Activated T-helper 2 cell treated with anti-CD3 and anti-CD28 coated beads, Interferon-gamma antibody, Interleukin-2, Interleukin-4, amounts not matched to agents 10 μg/mL and 5 μg/mL and 100 μg/mL, durations not matched to agents 14 hours and 24 hours and 36 hours (primary cell): ENCODE data around the gene AASDH. TPM values are rescaled to one million over a fixed set of nuclear protein-coding genes. Genes with fewer than 3 reads are reported as not detected.

Source experiments
- DNase-seq: peaks from one replicate; pipeline ENCODE4 v3.0.0; 2021; ENCODE audit warnings: low spot score
- H3K27ac Mint-ChIP-seq: one replicate; pipeline ENCODE4 v1.8.0; 2021; ENCODE audit warnings: mixed read lengths
- H3K27me3 Mint-ChIP-seq: one replicate; pipeline ENCODE4 v1.8.0; 2021; ENCODE audit warnings: low read depth, mixed read lengths
- H3K36me3 Mint-ChIP-seq: one replicate; pipeline ENCODE4 v1.8.0; 2021; ENCODE audit warnings: low read depth, mixed read lengths
- H3K4me1 Mint-ChIP-seq: one replicate; pipeline ENCODE4 v1.8.0; 2021; ENCODE audit warnings: low read depth, mixed read lengths
- H3K4me3 Mint-ChIP-seq: one replicate; pipeline ENCODE4 v1.8.0; 2021; ENCODE audit warnings: low read depth, mild to moderate bottlenecking, moderate library complexity, mixed read lengths
- H3K9me3 Mint-ChIP-seq: one replicate; pipeline ENCODE4 v1.8.0; 2021; ENCODE audit warnings: mixed read lengths
- intact Hi-C: fragments of 100-400 bp; cut with micrococcal nuclease; formaldehyde crosslinking; loops from one replicate; pipeline ENCODE4 v1.15.1; 2023
- total RNA-seq: library from RNA; stranded (reverse); gene quantifications from 2 replicates; pipeline ENCODE4 v1.2.3, GENCODE V29; 2022

Gene AASDH
- total RNA-seq, 1 donor from 2014 or later = 15.4 TPM

DNA sequence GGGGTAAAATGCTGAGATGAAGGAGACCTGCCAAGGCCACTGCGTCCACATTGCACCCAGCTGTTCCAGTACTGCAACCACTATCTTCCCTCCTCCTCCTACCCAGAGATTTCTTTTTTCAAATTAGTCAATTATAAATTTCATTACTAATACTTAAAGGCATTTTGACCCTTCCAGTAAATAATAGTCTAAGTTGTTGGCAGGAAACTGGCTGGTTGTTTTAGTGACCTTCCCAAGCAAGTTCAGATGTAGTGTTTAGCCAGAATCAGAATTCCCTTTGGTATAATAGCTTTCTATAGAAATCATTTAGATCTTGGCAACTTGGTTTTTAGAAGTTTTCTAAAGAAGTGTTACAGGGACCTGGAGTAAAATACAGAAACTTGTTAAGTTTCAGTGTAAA lies 66.0 kb downstream of the AASDH start:
- Mint-ChIP-seq H3K27me3 (peaks cover 3% of the 10 kb centered on the region), H3K27ac (no peak overlapping the region), H3K4me3 (no peak overlapping the region), H3K9me3 (no peaks in the 10 kb centered on the region), H3K36me3 (no peaks in the 10 kb centered on the region), H3K4me1 (no peaks in the 10 kb centered on the region)
- no peak for DNase-seq
- intact Hi-C loops = no loop called here

DNA sequence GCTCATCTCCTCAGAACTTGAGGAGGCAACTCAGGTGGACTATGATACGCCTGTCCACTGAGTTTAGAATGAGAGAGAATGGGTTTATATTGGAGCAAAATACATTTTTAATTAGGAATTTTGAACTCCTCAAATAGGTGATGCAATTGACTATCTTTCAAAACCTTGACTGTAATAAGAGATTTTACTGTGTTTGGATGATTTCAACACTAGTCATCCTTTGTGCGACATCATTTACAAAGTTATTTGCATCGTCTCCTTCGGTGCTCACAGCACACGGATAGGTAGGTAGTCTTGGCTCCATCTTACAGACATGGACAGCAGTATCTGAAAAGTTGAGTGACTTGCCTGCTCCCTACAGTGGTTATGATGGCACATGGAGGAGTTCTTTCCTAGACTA lies 67.0 kb downstream of the AASDH start:
- Mint-ChIP-seq H3K27me3 (peaks cover 3% of the 10 kb centered on the region), H3K4me1 (no peaks in the 10 kb centered on the region)
- intact Hi-C loops = no loop called here

DNA sequence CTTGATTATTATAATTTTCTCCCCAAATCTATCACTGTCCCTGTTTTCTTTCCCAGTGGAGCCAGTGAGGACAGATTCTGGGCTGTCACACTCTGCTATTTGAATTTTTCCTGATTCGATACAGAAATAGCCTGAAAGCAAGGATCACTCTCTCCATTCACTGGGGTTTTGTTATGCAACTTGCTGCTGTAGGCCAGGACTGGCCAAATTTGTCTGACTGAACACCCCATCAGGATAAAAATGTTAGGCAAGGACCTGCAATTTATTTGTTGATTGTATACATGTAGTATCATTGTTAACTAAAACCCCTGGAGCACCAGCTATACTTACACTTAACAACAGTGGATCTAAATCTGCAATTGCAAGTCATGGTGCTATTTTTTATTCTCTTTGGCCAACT lies 68.7 kb downstream of the AASDH start:
- H3K27ac Mint-ChIP-seq = no peak overlapping the region
- peaks cover 3% of the 10 kb centered on the region for H3K27me3 Mint-ChIP-seq
- H3K4me3 Mint-ChIP-seq = no peak overlapping the region
- H3K36me3 Mint-ChIP-seq = no peaks in the 10 kb centered on the region
- no peaks in the 10 kb centered on the region for H3K4me1 Mint-ChIP-seq
- H3K9me3 Mint-ChIP-seq = no peaks in the 10 kb centered on the region
- intact Hi-C loops = no loop called here
- DNase-seq = no peak

More for the DNA sequence above, 67.0 kb downstream of the AASDH start:
- Mint-ChIP-seq H3K9me3 (no peaks in the 10 kb centered on the region), H3K36me3 (no peaks in the 10 kb centered on the region), H3K27ac (no peak overlapping the region), H3K4me3 (no peak overlapping the region)
- DNase-seq = no peak

DNA sequence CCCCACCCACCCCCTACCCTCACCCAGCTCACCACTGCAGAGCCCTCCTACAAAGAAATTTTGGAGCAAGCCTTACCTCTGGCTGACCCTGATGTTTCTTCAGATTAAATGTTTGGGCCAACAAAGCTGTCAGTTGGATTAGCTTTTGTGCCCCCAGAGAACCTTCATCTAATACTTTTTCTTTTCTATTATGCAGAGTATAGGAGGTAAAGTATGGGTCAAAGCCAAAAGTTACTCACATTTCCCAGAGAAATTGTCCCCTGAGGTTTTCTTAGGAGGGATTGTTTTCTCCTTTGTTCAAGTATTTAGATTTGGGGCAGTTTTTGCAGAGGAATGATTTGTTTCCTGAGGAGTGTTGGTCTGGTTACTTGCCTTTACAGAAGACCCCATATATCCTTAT lies 69.5 kb downstream of the AASDH start:
- no peak overlapping the region for H3K4me3 Mint-ChIP-seq
- peaks cover 3% of the 10 kb centered on the region for H3K27me3 Mint-ChIP-seq
- intact Hi-C loops = no loop called here
- no peak for DNase-seq
- no peak overlapping the region for H3K27ac Mint-ChIP-seq
- H3K9me3 Mint-ChIP-seq = no peaks in the 10 kb centered on the region
- H3K4me1 Mint-ChIP-seq = no peaks in the 10 kb centered on the region
- H3K36me3 Mint-ChIP-seq = no peaks in the 10 kb centered on the region

DNA sequence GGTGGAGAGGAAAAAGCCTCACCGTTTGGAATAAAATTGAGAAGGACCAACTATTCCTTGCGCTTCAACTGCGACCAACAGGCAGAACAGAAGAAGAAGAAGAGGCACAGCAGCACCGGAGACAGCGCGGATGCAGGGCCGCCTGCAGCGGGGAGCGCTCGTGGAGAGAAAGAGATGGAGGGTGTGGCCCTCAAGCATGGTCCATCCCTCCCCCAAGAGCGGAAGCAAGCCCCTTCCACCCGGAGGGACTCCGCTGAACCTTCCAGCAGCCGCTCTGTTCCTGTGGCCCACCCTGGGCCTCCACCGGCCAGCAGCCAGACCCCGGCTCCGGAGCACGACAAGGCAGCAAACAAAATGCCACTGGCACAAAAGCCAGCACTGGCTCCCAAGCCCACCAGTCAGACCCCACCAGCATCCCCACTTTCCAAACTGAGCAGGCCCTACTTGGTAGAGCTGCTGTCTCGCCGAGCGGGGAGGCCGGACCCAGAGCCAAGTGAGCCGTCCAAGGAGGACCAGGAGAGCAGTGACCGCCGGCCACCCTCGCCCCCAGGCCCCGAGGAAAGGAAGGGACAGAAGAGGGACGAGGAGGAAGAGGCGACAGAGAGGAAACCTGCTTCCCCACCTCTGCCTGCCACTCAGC lies 71.2 kb downstream of the AASDH start:
- no peak overlapping the region for H3K4me3 Mint-ChIP-seq
- no peaks in the 10 kb centered on the region for H3K9me3 Mint-ChIP-seq
- no peak for DNase-seq
- intact Hi-C loops = no loop called here
- H3K36me3 Mint-ChIP-seq = no peaks in the 10 kb centered on the region
- H3K4me1 Mint-ChIP-seq = no peaks in the 10 kb centered on the region
- H3K27me3 Mint-ChIP-seq = peaks cover 2% of the 10 kb centered on the region
- H3K27ac Mint-ChIP-seq = no peak overlapping the region

DNA sequence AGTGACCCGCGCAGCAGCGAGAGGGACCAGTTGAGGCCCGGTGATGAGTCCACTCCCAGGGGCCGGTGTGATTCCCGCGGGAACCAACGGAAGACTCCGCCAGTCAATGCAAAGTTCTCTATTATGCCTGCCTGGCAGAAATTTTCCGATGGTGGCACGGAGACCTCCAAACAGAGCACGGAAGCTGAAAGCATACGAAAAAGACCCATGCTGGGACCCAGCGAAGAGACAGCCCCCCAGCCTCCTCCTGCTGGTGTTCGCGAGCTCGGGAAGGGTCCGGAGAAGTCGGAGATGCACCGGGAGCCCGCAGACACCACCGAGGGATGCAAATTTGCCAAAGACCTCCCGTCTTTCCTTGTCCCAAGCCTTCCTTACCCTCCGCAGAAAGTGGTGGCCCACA lies 71.7 kb downstream of the AASDH start:
- H3K27ac Mint-ChIP-seq = no peak overlapping the region
- H3K36me3 Mint-ChIP-seq = no peaks in the 10 kb centered on the region
- no peaks in the 10 kb centered on the region for H3K4me1 Mint-ChIP-seq
- no peaks in the 10 kb centered on the region for H3K9me3 Mint-ChIP-seq
- H3K4me3 Mint-ChIP-seq = no peak overlapping the region
- H3K27me3 Mint-ChIP-seq = peaks cover 2% of the 10 kb centered on the region
- DNase-seq = no peak
- intact Hi-C loops = no loop called here

DNA sequence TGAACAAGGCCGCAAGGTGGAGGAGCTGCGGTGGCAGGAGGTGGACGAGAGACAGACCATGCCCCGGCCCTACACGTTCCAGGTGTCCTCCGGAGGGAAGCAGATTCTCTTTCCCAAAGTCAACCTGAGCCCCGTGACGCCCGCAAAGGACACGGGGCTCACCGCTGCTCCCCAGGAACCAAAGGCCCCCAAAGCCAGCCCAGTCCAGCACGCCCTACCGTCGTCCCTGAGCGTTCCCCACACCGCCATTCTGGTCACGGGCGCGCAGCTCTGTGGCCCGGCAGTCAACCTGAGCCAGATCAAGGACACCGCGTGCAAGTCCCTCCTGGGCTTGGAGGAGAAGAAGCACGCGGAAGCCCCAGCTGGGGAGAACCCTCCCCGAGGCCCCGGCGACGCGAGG lies 72.2 kb downstream of the AASDH start:
- H3K4me1 Mint-ChIP-seq = no peaks in the 10 kb centered on the region
- H3K27me3 Mint-ChIP-seq = peaks cover 2% of the 10 kb centered on the region
- H3K9me3 Mint-ChIP-seq = no peaks in the 10 kb centered on the region
- H3K27ac Mint-ChIP-seq = no peak overlapping the region
- DNase-seq = no peak
- no peak overlapping the region for H3K4me3 Mint-ChIP-seq
- H3K36me3 Mint-ChIP-seq = no peaks in the 10 kb centered on the region
- intact Hi-C loops = no loop called here

DNA sequence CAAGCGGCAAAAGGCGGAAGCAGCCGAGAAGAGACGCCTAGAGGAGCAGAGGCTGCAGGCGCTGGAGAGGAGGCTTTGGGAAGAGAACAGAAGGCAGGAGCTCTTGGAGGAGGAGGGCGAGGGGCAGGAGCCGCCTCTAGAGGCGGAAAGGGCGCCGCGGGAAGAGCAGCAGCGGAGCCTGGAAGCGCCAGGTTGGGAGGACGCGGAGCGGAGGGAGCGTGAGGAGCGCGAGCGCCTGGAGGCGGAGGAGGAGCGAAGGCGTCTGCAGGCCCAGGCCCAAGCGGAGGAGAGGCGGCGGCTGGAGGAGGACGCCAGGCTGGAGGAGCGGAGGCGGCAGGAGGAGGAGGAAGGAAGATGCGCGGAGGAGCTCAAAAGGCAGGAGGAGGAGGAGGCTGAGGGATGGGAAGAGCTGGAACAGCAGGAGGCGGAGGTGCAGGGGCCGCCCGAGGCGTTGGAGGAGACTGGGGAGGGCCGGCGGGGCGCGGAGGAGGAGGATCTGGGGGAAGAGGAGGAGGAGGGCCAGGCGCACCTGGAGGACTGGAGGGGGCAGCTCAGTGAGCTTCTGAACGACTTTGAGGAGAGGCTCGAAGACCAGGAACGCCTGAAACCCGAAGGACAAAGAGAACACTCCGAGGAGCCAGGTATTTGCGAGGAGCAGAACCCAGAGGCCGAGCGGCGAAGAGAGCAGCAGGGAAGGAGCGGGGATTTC lies 72.9 kb downstream of the AASDH start:
- no peak overlapping the region for H3K4me3 Mint-ChIP-seq
- no peaks in the 10 kb centered on the region for H3K9me3 Mint-ChIP-seq
- H3K36me3 Mint-ChIP-seq = no peaks in the 10 kb centered on the region
- intact Hi-C loops = no loop called here
- no peak overlapping the region for H3K27ac Mint-ChIP-seq
- H3K27me3 Mint-ChIP-seq = no peaks in the 10 kb centered on the region
- H3K4me1 Mint-ChIP-seq = no peaks in the 10 kb centered on the region
- no peak for DNase-seq

DNA sequence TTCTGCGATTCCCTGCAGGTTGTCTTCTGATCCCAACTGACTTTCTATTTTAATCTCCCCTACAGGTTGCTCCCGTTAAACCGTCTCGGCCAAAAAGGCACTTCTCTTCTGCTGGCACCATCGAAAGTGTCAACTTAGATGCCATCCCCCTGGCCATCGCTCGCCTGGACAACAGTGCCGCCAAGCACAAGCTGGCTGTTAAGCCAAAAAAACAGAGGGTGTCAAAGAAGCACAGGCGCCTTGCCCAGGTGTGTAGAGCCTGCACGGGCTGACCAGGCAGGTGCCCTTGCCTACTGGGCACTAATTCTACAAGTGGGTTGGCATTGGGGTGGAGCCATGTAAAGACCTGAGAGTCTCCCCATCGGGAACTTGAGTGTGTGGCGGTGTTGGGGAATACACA lies 74.2 kb downstream of the AASDH start:
- no peak overlapping the region for H3K4me3 Mint-ChIP-seq
- H3K9me3 Mint-ChIP-seq = no peaks in the 10 kb centered on the region
- intact Hi-C loops = no loop called here
- no peaks in the 10 kb centered on the region for H3K4me1 Mint-ChIP-seq
- DNase-seq = no peak
- no peak overlapping the region for H3K27ac Mint-ChIP-seq
- H3K27me3 Mint-ChIP-seq = no peaks in the 10 kb centered on the region
- H3K36me3 Mint-ChIP-seq = no peaks in the 10 kb centered on the region

DNA sequence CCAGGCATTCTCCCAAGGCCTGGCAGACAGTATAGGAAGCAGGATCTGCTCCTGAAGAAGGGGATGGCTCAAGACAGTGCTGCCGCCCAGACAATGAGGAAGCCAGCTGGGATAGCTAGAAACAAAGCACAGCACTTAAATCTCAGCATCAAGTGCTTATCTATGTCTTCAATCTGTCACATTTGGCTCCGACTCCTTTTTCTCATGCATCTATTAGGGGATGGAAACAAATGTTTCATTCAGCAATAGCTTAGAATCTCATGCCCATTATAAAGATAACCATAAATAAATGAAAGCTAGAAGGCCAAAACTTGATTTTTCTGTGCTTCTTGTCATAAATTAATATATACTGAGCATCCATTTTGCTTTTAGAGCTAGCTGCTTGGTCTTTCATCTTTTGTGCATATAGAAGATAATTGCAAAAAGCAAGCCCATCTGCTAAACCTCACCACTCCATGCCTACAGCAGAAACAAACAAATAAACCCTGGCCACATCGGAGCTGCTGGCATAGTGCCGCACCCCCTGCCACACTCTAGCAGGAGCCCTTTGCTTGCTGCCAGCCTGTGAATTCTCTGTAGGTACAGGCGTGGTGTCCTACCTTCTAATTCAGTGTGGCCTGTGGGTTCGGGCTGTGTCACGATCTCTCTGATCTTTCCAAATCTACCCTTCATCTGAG lies 75.9 kb downstream of the AASDH start:
- Mint-ChIP-seq H3K9me3 (no peaks in the 10 kb centered on the region), H3K4me1 (no peaks in the 10 kb centered on the region), H3K4me3 (no peak overlapping the region), H3K36me3 (no peaks in the 10 kb centered on the region), H3K27ac (no peak overlapping the region), H3K27me3 (no peaks in the 10 kb centered on the region)
- DNase-seq = no peak
- intact Hi-C loops = no loop called here

DNA sequence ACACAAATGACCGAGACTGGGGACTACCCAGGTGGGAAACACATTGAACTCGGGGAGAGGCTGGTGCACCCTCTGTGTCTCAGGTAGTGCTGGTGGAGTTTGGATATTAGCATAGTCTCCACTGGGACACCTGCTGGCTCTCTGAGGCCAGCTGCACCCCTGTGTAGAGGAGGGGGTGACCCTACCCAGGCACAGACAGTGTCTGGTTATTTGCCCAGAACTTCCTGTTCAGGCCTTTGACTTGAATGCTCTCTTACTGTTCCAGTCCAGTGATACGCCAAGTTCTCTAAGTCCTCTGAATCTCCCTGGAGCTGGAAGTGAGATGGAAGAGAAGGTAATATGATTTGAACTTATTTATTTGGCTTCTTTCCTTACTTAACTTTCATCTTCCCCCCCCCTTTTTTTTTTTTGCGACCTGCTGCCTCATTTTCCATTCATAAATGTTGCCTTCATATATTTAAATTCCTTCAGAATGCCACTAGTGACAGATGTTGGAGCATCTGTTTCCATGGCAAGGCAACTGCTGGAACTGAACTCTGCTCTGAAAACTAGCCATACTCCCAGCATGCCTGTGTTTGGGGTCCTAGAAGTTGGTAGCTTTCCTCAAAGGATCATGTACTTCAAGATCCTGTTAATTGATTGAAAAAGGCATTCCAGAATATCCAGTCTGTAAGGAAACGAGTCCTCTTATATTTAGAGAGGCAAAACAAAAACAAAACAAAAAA lies 76.7 kb downstream of the AASDH start:
- no peaks in the 10 kb centered on the region for H3K27me3 Mint-ChIP-seq
- H3K36me3 Mint-ChIP-seq = no peaks in the 10 kb centered on the region
- no peaks in the 10 kb centered on the region for H3K9me3 Mint-ChIP-seq
- intact Hi-C loops = no loop called here
- DNase-seq = no peak
- no peak overlapping the region for H3K27ac Mint-ChIP-seq
- H3K4me3 Mint-ChIP-seq = no peak overlapping the region
- no peaks in the 10 kb centered on the region for H3K4me1 Mint-ChIP-seq

DNA sequence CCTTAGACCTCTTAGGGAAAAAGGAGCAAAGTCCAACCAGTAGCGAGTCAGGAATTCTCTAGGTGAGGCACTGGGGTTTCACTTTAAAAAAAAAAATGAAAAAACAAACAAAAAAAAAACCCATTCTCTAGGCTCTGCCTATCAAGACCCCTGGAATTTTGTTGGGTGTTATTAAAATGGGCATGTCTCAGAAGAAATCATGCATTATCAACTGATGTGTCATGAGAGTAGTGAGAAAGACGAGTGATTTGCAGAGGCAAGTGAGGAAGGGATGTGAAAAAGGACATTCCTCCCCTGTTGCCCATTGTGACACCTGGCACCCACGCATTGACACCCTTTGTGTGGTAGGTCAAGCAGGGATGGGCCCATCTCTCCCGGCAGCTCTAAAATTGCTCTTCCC lies 78.9 kb downstream of the AASDH start:
- intact Hi-C loops = no loop called here
- DNase-seq = no peak
- Mint-ChIP-seq H3K9me3 (no peaks in the 10 kb centered on the region), H3K27me3 (peaks cover 3% of the 10 kb centered on the region), H3K4me1 (no peaks in the 10 kb centered on the region), H3K36me3 (no peaks in the 10 kb centered on the region), H3K4me3 (no peak overlapping the region), H3K27ac (no peak overlapping the region)

DNA sequence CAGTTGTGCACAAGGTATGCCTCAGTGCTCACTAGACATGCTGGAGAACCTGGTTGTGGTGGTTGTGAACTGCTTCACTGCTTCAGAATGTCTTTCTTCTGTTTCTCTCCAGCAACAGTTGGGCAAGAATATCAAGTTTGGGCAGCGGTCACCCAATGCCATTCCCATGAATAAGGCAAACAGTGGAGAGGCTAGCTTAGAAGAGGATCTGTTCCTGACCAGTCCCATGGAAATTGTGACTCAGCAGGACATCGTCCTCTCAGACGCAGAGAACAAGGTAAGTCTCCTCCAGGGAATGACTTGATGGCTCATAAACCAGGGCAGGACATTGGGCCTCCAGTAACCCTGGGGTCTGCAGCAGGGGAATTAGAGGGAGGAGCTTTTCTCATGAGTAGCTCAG lies 79.9 kb downstream of the AASDH start:
- H3K36me3 Mint-ChIP-seq = no peaks in the 10 kb centered on the region
- H3K4me1 Mint-ChIP-seq = no peaks in the 10 kb centered on the region
- H3K4me3 Mint-ChIP-seq = no peak overlapping the region
- no peak for DNase-seq
- H3K27me3 Mint-ChIP-seq = peaks cover 3% of the 10 kb centered on the region
- H3K9me3 Mint-ChIP-seq = no peaks in the 10 kb centered on the region
- H3K27ac Mint-ChIP-seq = no peak overlapping the region
- intact Hi-C loops = no loop called here
